DMS79 treated with DMSO at 0.1 percent for 48 hours (cell line): Measurements from ENCODE around the gene C16orf86.
"Not testable (repeated sequence)": the region's sequence is repeated elsewhere in the genome, so short reads cannot be mapped to it uniquely, and the experiment has no call there.

Experiments
- DNase-seq: peaks from one replicate; lab custom pipeline; 2025; lab: John Stamatoyannopoulos, UW

Gene C16orf86

DNA sequence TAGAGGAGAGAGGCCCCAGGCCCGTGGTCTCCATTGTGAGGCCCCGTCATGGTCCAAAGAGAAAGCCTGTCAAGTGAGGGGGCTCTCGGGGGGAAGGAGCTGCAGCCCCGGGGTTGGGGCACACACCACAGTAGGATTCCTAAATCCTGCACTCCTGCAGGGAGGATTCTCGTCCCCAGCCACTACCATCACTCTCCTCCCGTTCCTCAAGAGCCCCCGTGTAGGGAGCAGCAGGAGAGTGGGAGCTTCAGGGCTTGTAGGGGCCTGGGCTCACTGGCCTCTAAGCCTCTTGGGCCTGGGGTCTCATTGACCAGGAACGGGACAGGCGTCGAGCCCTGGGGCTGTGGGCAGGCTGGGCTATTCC is 821 bp downstream of the C16orf86 start:
- no peak for DNase-seq

DNA sequence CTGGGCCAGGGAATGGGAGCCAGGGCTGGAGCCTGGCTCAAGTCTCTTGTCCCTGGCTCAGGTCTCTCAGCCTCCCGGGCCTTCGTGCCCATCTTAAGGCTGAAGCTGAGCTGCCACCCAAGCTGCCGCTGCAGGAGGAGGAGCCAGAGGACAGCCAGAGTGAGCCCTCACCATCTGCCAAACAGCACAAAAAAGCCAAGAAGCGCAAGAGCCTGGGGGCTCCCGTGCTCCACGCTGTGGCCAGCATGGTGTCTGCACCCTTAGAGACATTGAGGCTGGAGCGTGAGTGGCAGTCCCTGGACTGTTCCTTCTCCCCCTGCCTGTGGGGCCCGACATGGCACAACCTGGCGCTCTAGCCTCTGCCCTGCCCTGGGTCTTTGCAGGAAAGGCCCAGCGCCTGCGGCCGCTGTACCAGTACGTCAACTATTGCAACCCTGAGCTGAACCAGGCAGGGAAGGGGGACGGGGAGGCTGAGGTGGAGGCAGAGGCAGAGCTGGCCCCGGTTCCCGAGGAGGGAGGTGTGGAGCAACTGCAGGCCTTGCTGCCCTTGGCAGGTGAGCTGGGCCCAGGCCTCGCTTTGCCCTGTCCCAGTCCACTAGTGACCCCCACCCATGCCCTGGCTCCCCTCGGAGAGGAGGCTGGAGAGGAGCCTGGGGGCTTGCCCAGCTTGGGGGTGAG is 1.3 kb downstream of the C16orf86 start:
- peak; percentile 71 for DNase-seq

- no peak for DNase-seq
Observed at GRCh38 chr16:67668495-67669157, 2.0 kb downstream of the C16orf86 start.

DNA sequence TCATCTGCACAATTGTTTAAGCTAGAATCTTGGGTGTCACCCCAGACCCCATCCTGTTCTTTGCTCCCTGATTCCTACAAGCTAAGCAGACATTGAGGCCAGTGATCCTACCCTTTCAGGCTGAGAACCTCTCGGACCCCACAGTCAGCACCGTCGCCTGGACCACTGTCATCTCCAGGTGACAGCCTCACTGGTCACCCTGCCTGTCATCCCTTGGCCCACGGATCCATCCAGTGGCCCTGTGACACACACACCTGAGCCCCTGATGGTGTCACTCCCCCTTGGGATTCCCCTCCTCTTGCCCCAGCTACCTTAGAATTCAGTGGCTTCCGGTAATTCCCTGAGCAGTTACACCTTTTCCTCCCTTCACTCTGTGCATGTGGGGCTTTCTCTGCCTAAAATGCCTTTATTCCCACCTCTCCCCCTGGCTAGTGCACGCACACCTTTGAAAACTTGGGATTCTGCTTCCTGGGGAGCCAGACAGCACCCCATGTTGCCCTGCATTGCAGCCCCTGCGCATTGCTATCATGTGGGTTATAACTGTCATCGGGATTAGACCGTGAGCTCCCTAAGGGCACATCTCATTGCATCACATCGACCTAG is 3.0 kb downstream of the C16orf86 start:
- no peak for DNase-seq

DNA sequence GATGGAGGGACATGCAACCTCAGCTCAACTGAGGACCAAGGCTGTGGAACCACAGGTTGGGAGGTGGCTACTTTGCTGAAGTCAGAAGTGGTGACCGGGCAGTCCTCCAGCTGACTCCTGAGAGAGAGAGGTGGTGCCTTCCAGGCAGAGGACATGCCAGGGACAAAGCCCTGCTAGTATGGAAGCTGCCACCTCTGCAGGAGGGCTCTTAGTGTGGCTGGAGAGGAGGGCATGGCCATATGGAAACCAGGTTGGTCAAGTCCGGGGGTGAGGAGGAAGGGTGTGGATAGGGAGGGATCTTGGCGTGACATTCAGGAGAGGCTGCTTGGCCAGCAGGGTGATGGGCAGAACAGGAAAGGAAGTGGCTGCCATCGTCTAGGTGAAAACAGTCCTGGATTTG is 5.7 kb downstream of the C16orf86 start:
- DNase-seq: no peak

- DNase-seq: peak; percentile 47
Observed at GRCh38 chr16:67672739-67673662, 6.4 kb downstream of the C16orf86 start.

DNA sequence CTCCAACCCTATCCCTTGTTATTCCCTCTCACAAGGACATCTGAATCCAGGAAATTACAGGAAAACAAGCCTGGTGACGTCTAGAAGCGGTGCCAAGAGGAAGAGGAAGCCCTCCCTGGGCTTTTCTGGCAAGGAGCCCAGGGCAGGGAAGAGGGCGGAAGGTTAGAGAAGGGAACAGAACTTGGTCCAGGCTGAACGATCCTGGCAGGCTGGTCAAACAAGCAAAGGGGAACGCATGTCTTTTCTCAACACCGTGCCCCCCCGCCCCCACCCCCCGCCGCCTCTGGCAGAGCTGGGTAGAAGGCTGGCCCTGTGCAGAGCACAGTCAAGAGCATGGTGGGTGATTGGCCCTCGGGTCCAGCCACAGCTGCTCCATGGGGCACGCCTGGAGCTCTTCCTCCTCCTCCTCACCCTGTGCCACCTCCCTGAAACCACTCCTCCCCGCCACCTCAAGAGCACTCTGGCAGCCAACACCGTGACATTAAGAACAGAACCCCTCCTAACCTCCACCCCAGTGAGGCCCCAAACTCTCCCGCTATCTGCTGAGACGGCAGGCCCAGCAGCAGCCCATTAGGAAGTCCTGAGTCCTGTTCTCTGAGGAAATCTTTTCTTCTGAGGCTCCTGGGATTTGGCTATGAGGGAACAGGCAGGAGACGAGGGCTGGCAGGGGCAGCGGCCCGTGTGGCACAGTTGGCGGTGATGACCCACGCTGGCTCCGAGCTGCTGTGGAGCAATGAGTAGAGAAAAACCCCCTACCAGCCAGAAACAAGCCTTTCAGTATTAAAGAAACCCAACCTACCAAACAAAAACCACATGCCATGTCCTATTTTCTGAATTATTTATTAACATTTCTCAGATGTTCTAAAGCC is 7.3 kb downstream of the C16orf86 start:
- peak; percentile 75 for DNase-seq

- peak; percentile 48 for DNase-seq
Observed at GRCh38 chr16:67674851-67675578, 8.4 kb downstream of the C16orf86 start.

DNA sequence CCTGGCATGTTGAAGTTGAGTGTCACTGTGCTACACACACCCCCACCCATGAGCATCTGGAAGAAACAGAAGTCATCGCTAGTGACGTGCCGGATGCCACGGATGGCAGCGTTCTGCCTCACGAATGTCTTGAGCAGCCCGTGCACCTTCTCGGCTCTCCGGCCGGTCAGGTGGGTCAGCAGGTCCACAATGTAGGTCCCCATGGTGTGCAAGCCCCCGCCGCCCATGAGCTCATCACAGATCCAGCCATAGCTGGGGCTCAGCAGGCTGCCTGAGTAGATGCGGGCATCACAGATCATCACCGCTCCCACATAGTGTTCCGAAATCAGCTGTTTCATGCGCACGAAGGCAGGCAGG is 8.9 kb downstream of the C16orf86 start:
- no peak for DNase-seq

DNA sequence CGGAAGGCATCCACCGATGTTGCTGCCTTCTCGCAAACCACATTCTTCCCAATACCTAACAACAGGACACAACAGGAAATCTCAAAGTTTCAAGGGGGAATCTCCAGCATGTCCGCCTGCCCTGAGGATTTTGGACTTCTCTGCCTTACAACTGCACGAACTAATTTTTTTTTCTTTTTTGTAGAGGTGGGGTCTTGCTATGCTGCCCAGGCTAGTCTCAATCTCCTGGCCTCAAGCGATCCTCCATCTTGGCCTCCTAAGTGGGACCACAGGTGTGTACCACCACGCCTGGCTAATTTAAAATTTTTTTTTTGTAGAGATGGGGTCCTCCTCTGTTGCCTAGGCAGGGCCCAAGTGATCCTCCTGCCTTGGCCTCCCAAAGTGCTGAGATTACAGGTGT is 9.4 kb downstream of the C16orf86 start:
- DNase-seq: no peak

DNA sequence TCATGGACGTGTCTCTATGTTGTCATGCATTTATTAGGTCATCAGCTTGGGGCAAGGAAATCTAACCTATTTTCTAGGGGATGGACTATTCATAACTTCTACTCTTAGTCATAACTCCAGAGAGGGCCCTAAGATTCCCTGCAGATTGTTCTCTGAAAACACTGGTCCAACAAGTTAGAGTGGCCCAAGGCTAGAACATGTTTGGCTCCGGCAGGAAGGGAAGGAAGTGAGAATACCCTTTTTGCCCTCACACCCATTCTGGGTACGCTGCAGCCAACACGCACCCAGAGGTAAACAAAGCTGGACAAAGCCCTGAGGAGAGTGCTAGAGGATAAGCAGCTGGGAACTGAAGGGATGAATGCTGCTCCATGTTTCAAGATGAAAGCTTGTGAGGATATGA is 9.9 kb downstream of the C16orf86 start:
- DNase-seq: no peak

DNA sequence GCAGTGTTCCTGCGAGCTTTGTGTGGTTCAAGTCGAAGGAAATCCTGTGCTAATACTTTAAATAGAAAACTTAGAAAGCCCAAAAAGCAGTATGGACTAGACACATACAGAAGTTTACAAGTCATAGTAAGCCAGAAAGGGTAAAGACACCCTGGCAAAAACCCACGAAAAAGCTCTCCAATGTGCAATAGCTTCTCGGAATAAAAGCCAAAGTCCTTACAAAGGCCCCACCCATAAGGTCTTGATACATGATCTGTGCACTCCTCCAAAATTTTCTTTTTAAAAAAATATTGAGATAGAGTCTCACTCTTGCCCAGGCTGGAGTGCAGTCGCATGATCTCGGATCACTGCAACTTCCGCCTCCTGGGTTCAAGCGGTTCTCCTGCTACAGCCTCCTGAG is 10.3 kb downstream of the C16orf86 start:
- no peak for DNase-seq

DNA sequence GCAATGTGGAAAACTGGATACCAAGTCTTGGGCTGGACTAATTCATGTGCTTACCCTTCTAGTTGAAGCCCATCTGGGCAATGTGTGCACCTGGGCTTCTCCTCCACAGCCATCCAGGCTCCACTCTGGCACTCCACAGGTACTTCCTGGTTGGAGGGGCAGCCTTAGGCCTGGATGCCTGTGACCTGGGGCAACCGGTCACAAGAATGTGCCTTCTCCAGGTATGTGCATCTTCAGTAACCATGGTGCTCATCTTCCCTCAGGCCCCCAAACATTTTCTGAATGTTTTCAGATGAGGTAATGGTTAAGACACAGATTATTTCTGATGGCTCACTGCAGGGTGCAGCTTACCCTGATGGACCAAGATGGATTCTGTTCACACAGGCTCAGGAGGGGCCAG is 11.1 kb downstream of the C16orf86 start:
- no peak for DNase-seq

- no peak for DNase-seq
Observed at GRCh38 chr16:67678354-67679023, 11.9 kb downstream of the C16orf86 start.

- DNase-seq: no peak
Observed at GRCh38 chr16:67679935-67680897, 13.6 kb downstream of the C16orf86 start.

DNA sequence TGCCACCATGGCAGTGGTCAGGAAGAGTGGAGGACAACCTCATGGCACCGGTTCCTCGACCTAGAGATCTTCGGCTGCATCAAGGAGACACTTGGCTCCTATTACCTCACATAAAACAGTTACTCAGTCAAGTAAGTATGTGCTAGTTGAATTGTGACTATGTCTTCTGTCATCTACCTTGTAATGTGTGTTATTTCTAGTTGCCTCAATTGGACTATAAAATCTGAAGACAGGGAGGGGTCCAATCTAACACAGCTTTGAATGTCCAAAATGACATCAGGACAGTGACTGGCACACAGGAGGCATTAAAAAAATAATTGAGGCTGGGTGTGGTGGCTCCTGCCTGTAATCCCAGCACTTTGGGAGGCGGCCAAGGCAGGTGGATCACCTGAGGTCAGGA is 17.2 kb downstream of the C16orf86 start:
- no peak for DNase-seq

GRCh38 chr16:67685388-67686112 is 18.9 kb downstream of the C16orf86 start:
- no peak for DNase-seq

DNA sequence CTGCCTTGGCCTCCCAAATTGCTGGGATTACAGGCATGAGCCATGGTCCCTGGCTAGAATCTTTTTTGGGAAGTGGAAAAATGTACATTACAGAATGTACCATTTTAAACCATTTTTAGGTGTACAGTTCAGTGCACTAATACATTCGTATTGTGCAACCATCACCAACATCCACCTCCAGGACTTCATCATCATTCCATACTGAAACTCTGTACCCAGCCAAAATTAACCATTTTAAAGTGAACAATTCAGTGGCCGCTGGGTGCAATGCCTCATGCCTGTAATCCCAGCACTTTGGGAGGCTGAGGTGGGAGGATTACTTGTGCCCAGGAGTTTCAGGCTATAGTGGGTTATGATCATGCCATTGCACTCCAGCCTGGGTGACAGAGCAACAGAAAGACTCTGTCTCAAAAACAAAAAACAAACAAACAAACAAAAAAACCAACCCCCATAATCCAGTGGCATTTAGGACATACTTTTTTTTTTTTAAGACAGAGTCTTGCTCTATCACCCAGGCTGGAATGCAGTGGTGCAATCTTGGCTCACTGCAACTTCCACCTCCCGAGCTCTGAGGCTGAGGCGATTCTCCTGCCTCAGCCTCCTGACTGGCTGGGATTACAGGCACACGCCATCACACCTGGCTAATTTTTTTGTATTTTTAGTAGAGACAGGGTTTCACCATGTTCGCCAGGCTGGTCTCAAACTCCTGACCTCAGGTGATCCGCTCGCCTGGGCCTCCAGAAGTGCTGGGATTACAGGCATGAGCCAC is 27.1 kb downstream of the C16orf86 start:
- not testable (repeated sequence) for DNase-seq
